NCI-H1930 (cell line): ENCODE measurements around the gene GMCL1.
"Not testable (repeated sequence)": the region's sequence is repeated elsewhere in the genome, so short reads cannot be mapped to it uniquely, and the experiment has no call there.

ENCODE experiments used
- DNase-seq, 2 experiments: peaks; one replicate each; lab custom pipeline; 2025; lab: John Stamatoyannopoulos, UW

The GMCL1 gene

GRCh38 chr2:69848186-69848790, 18.8 kb downstream of the GMCL1 start:
- DNase-seq = no peak

GRCh38 chr2:69858261-69858660, 28.8 kb downstream of the GMCL1 start:
- no peak for DNase-seq

- DNase-seq = no peak
These were observed 33.8 kb downstream of the GMCL1 start for GRCh38 chr2:69863298-69863697.

- no peak for DNase-seq
These were observed 59.0 kb downstream of the GMCL1 start for GRCh38 chr2:69888451-69888850.

- DNase-seq = no peak
These were observed 59.8 kb downstream of the GMCL1 start for GRCh38 chr2:69889302-69889701.

GRCh38 chr2:69890881-69891280, 61.4 kb downstream of the GMCL1 start:
- DNase-seq = no peak

- DNase-seq = not testable (repeated sequence)
These were observed 63.5 kb downstream of the GMCL1 start for GRCh38 chr2:69892838-69893424.

- peak; percentile 60 to 81 for DNase-seq
These were observed 64.5 kb downstream of the GMCL1 start, which contains the start of gene SNRNP27 for GRCh38 chr2:69893684-69894551. Gene SNRNP27, plus strand, starts transcription at chr2:69893956. Its CDS starts 29 bp downstream, at chr2:69893985.

- DNase-seq = not testable (repeated sequence)
These were observed 65.3 kb downstream of the GMCL1 start for GRCh38 chr2:69894737-69895136.

- no peak for DNase-seq
These were observed 72.9 kb downstream of the GMCL1 start for GRCh38 chr2:69902213-69902922.

GRCh38 chr2:69907216-69907615, 77.8 kb downstream of the GMCL1 start:
- DNase-seq = no peak

- peak; percentile 6 to 44 for DNase-seq
These were observed 82.6 kb downstream of the GMCL1 start for GRCh38 chr2:69911985-69912563.

- peak; percentile 99 to 100 for DNase-seq
These were observed 84.9 kb downstream of the GMCL1 start for GRCh38 chr2:69914164-69914949.

GRCh38 chr2:69914950-69915945, 85.8 kb downstream of the GMCL1 start, which contains the start of gene MXD1:
Gene MXD1, plus strand, starts transcription at chr2:69915109. Its CDS starts 222 bp downstream, at chr2:69915331.
- DNase-seq = no peak

GRCh38 chr2:69916106-69916505, 86.6 kb downstream of the GMCL1 start:
- DNase-seq = no peak

GRCh38 chr2:69917852-69918251, 88.4 kb downstream of the GMCL1 start:
- DNase-seq = no peak

- no peak for DNase-seq
These were observed 88.9 kb downstream of the GMCL1 start for GRCh38 chr2:69918401-69918800.

GRCh38 chr2:69923116-69923515, 93.7 kb downstream of the GMCL1 start:
- no peak for DNase-seq

- DNase-seq = no peak
These were observed 97.5 kb downstream of the GMCL1 start for GRCh38 chr2:69926849-69927515.
